ACC112 (cell line): ENCODE data around the gene IQCK.

Experiments
- H2AFZ ChIP-seq: fragments of 200-600 bp; sonication (generic); one replicate; pipeline ENCODE4 v1.6.0; 2017; ENCODE audit warnings: antibody characterized with exemption, low read length; ENCODE audit not compliant: unreplicated experiment
- H3K27ac ChIP-seq: fragments of 200-600 bp; sonication (generic); 2 replicates; pipeline ENCODE4 v1.5.1; 2014; ENCODE audit warnings: low read depth, mild to moderate bottlenecking, antibody characterized with exemption, low read length, moderate library complexity
- H3K27me3 ChIP-seq: fragments of 200-600 bp; sonication (generic); 2 replicates; pipeline ENCODE4 v1.6.1; 2014; ENCODE audit warnings: mild to moderate bottlenecking, antibody characterized with exemption, low read length, moderate library complexity, mixed read lengths; ENCODE audit not compliant: insufficient read depth
- H3K36me3 ChIP-seq: fragments of 200-600 bp; sonication (generic); 2 replicates; pipeline ENCODE4 v1.6.1; 2016; ENCODE audit warnings: mild to moderate bottlenecking, antibody characterized with exemption, low read length, moderate library complexity, mixed read lengths; ENCODE audit not compliant: insufficient read depth
- H3K4me1 ChIP-seq: fragments of 200-600 bp; sonication (generic); one replicate; pipeline ENCODE4 v1.6.1; 2016; ENCODE audit warnings: low read length, mixed read lengths; ENCODE audit not compliant: insufficient read depth, unreplicated experiment, control insufficient read depth
- H3K4me3 ChIP-seq: fragments of 200-600 bp; sonication (generic); 2 replicates; pipeline ENCODE4 v1.5.1; 2014; ENCODE audit warnings: mild to moderate bottlenecking, low read depth, low read length
- H3K79me2 ChIP-seq: fragments of 200-600 bp; sonication (generic); one replicate; pipeline ENCODE4 v1.6.0; 2016; ENCODE audit warnings: low read length; ENCODE audit not compliant: control insufficient read depth, unreplicated experiment, insufficient read depth

The IQCK gene

GRCh38 chr16:19874851-19875546, 156.9 kb downstream of the IQCK start:
- no peaks in the 10 kb centered on the region for H3K36me3 ChIP-seq
- no peak overlapping the region for H3K4me3 ChIP-seq
- no peak overlapping the region for H2AFZ ChIP-seq
- H3K27ac ChIP-seq: no peak overlapping the region
- H3K27me3 ChIP-seq: no peaks in the 10 kb centered on the region
- no peaks in the 10 kb centered on the region for H3K4me1 ChIP-seq
- H3K79me2 ChIP-seq: no peaks in the 10 kb centered on the region

GRCh38 chr16:19875900-19876299, 157.8 kb downstream of the IQCK start:
- Histone ChIP-seq H3K27ac (no peak overlapping the region), H3K4me3 (no peak overlapping the region), H2AFZ (no peak overlapping the region), H3K27me3 (no peaks in the 10 kb centered on the region), H3K36me3 (no peaks in the 10 kb centered on the region), H3K4me1 (no peaks in the 10 kb centered on the region), H3K79me2 (no peaks in the 10 kb centered on the region)

GRCh38 chr16:19876501-19877059, 158.5 kb downstream of the IQCK start:
- no peaks in the 10 kb centered on the region for H3K79me2 ChIP-seq
- no peaks in the 10 kb centered on the region for H3K36me3 ChIP-seq
- H3K27ac ChIP-seq: no peak overlapping the region
- no peak overlapping the region for H2AFZ ChIP-seq
- H3K4me3 ChIP-seq: no peak overlapping the region
- no peaks in the 10 kb centered on the region for H3K27me3 ChIP-seq
- H3K4me1 ChIP-seq: no peaks in the 10 kb centered on the region

GRCh38 chr16:19878757-19879156, 160.7 kb downstream of the IQCK start:
- Histone ChIP-seq H3K79me2 (no peaks in the 10 kb centered on the region), H3K27me3 (peaks cover 17% of the 10 kb centered on the region), H2AFZ (no peak overlapping the region), H3K4me1 (no peaks in the 10 kb centered on the region), H3K36me3 (no peaks in the 10 kb centered on the region), H3K4me3 (no peak overlapping the region), H3K27ac (no peak overlapping the region)

- Histone ChIP-seq H3K36me3 (no peaks in the 10 kb centered on the region), H2AFZ (no peak overlapping the region), H3K4me3 (no peak overlapping the region), H3K27me3 (peaks cover 21% of the 10 kb centered on the region), H3K27ac (no peak overlapping the region), H3K79me2 (no peaks in the 10 kb centered on the region), H3K4me1 (no peaks in the 10 kb centered on the region)
These were observed 161.2 kb downstream of the IQCK start for GRCh38 chr16:19879241-19879792.

GRCh38 chr16:19881028-19881427, 163.0 kb downstream of the IQCK start:
- no peaks in the 10 kb centered on the region for H3K79me2 ChIP-seq
- peaks cover 30% of the 10 kb centered on the region for H3K27me3 ChIP-seq
- H3K4me1 ChIP-seq: no peaks in the 10 kb centered on the region
- no peak overlapping the region for H3K4me3 ChIP-seq
- H3K27ac ChIP-seq: no peak overlapping the region
- H2AFZ ChIP-seq: no peak overlapping the region
- no peaks in the 10 kb centered on the region for H3K36me3 ChIP-seq

- H3K36me3 ChIP-seq: no peaks in the 10 kb centered on the region
- no peak overlapping the region for H2AFZ ChIP-seq
- H3K4me3 ChIP-seq: no peak overlapping the region
- no peaks in the 10 kb centered on the region for H3K79me2 ChIP-seq
- H3K4me1 ChIP-seq: peaks cover 4% of the 10 kb centered on the region
- H3K27me3 ChIP-seq: peaks cover 30% of the 10 kb centered on the region
- no peak overlapping the region for H3K27ac ChIP-seq
These were observed 163.7 kb downstream of the IQCK start for GRCh38 chr16:19881783-19882182.

GRCh38 chr16:19882186-19882585, 164.1 kb downstream of the IQCK start:
- Histone ChIP-seq H2AFZ (no peak overlapping the region), H3K27me3 (peaks cover 30% of the 10 kb centered on the region), H3K79me2 (no peaks in the 10 kb centered on the region), H3K36me3 (no peaks in the 10 kb centered on the region), H3K4me3 (no peak overlapping the region), H3K4me1 (peaks cover 4% of the 10 kb centered on the region), H3K27ac (no peak overlapping the region)

- H3K79me2 ChIP-seq: no peaks in the 10 kb centered on the region
- H3K27ac ChIP-seq: no peak overlapping the region
- no peaks in the 10 kb centered on the region for H3K36me3 ChIP-seq
- no peak overlapping the region for H2AFZ ChIP-seq
- no peak overlapping the region for H3K4me3 ChIP-seq
- H3K27me3 ChIP-seq: peaks cover 30% of the 10 kb centered on the region
- peaks cover 4% of the 10 kb centered on the region for H3K4me1 ChIP-seq
These were observed 164.6 kb downstream of the IQCK start for GRCh38 chr16:19882646-19883045.

GRCh38 chr16:19883296-19883965, 165.4 kb downstream of the IQCK start:
- H3K36me3 ChIP-seq: no peaks in the 10 kb centered on the region
- peaks cover 30% of the 10 kb centered on the region for H3K27me3 ChIP-seq
- no peaks in the 10 kb centered on the region for H3K79me2 ChIP-seq
- no peak overlapping the region for H3K27ac ChIP-seq
- peaks cover 4% of the 10 kb centered on the region for H3K4me1 ChIP-seq
- peak overlapping the region; percentile 69 for H3K4me3 ChIP-seq
- H2AFZ ChIP-seq: no peak overlapping the region
